ENCODE results near the gene CXXC5.

Gene CXXC5

DNA sequence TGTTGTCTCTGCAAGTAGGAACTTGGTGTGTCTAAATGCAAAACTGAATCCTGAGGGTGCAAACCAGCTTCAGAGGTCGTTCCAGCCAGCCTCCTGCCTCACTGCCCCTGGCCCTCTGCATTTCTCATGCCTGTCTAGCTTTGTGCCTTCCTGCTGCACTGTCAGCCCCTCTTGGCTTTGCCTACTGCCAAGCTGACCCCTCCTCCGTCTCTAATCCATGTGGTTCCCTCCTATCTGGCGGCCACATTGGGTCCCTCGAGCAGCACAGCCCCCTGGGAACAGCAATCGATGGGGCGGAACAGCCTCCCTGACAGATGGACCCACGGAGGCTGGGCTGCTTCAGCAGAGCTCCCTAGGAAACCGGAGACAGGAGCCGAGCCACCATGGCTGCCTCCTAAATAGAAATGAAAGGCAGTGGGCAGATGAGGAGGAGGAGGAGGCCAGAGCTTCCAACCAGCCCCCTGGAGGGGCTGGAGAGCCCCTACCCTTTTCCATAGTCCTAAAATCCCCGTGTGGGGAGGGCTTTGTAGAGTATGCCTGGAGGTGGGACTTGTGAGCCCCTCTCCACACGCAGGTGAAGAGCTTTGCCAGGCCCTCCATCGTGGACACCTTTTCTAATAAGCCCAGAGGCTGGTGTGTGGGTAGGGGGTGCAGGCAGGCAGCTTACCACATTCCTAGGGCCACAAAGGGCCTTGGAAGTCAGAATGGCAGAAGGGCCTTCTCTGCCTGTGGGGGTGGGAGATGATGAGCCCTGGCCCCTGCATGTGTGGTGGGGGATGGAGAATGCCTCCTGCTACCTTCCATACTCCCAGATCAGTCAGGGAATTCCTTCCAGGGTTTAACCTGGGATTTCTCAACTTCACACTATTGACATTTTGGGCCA is 9.2 kb upstream of the CXXC5 start:
- DNase-seq (ENCODE audit: low read depth), result no peak

DNA sequence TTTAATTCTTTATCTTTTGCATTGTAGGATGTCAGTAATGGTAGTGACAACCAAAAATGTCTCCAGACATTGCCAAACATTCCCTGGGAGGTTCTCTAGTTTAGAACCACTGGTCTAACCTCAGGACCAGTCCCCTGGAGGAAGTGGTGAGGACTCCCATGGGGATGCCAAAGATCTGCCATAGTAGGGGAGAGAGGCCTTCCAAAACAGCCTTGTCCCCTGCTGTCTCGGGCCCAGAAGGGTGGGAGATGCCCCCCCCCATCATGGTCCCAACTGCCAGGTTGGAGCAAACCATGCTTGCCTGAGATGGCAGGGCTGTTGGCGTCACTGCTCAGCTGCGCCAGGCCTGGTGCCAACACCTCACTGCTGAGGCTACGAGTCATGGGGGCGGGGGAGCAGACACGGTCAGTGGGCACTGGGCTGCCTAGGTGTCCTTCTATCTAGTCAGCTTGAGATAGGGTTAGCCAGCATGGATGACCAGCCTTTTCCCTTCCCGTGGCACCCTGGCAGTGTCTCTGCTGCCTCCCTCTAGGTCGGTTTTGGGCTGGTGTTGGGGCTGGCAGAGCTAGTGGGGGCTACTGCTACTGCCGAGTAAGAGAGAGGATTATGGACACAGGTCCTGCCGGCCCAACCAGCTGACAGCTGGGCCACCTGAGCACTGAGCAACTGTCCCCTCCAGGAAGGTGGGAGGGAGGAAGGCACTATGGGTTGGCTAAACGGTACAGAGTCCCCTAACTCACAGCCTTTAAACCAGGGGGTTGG is 8.3 kb upstream of the CXXC5 start:
- DNase-seq (ENCODE audit: low read depth), result peak; percentile 49

DNA sequence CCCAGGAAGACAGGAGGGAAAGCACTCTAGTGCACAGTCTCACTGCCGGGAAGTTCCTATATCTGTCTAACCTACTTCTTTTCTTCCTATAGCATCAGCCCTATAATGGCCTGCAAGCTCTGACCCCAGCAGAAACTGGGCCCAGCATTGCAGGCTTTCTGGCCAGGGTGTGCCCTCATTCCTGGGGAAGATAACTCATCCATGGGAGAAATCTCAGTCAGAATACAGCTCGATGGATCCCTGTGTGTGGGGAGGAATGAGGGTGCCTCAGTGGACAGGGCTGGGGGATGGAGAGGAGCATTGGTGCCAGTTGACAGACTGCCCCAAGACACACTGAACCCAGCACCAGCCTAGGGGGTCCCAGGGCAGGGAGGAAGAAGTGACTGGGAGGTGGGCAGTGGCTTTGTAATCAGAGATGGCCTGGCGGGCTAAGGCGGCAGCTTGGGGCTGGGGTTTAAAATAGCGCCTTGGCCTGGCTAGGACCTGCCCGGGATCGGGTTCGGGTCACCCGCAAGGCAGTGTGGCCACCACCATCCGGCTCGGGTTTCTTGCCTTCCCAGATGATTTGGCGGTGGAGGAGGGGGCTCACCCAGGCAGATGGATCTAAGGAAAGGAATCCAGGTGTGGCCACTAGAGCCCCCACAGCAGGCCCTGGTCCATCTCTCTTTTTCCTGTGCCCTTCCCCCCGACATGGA is 7.6 kb upstream of the CXXC5 start:
- no peak for DNase-seq (ENCODE audit: low read depth)

DNA sequence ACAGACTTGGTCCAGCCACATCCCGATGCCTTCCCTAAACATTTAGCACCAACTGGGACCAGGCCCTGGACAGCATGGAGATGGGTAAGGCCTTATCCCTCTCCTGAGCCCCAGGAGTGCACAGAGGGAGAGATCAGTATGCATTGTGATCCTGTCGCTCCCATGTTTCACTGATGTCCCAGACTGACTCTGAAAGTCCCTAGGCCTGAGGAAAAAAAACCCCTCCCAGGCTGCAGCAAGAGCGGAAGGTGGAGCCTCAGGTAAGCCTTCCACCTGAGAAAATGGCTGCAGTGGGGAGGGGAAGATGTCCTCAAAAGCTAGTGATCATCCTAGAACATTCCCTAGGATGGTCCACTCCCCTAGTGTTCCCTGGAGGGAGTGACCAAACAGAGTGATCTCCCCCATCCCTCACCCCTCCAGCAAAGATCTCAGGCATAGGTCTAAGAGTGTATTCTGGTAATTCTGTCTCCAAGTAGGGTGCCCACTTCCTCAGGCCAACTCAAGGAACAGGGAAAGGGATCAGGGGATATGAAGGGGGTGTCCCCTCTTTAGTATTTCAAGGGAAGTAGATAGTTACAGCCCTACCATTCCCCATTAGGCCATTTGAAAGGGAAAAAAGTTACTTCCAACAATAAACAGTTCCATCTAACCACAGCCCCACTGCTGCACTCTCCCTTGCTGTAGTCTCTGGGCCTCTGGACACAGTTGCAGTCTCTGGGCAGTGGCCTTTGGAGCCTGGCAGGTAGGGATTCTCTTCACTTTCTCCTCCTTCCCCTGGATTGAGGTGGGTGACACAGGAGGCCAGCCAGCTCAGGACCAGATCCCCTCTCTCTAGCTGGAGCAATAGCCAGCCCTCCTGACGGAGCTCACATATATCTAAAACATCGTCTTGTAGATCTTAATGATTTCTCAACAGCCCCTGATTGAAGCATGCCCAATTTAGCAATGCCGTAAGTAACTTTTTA is 6.8 kb upstream of the CXXC5 start:
- no peak for DNase-seq (ENCODE audit: low read depth)

DNA sequence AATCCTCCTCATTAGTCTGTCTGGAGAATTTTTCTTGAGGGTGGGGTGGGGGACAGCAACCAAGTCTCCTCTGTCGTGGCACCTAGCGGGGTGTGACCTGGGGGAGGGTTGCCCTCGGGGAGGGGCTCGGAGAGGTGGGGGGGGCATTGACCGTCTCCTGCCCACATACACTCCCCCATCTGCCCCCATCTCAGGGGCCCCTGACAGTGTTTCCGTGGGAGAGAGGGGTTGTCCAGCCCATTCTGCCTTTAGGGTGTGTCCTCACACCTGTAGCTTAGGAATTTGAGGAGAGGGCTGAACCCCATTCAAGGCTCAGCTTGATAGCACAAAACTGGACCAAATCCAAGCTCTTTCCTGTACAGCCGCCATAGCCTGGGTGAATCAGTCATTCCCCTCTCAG is 5.9 kb upstream of the CXXC5 start:
- no peak for DNase-seq (ENCODE audit: low read depth)

DNA sequence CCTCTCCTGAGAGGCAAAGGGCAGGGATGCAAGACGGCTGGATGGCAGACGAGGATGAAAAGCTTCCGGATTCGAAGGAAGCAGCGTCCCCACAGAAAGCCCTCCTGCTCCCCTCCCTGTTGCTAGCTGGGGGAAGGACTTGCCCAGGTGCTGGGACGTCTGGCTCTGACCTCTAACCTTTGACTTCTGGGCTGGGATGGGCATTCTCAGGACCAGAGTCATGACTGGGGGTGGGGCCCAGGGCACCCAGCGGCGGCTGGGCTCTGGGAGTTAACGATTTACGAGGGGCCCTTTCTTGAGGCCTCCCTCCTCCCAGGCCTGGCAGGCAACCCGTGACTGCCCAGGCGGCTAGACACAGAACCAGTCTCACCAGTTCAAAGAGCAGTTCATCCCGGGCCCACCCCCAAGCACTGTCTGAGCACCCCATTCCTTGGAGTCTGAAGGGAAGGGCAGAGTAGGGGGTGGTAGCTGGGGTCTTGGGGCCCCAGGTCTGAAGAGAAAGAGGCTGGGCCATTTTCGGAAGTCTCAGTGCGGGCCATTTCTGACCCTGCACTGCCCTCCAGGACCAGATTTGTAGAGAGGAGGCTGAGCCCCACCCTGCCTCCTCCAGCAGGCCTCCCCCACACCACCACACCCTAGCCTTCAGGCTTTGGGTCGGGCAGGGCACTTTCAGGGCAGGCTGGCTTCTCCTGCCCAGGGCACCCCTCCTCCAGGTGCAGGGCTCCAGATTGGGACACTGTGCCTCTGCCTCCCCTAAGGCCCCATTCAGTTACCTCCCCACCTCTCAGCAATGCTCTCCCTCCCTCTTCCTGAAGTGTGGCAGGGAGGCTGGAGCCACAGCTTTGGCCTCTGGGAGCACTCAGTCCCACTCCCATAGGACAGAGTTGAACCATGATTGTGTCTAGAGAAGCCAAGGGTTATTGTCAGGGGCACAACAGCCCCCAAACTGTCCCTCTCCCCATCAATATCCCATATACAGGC is 5.0 kb upstream of the CXXC5 start:
- DNase-seq (ENCODE audit: low read depth), result no peak

DNA sequence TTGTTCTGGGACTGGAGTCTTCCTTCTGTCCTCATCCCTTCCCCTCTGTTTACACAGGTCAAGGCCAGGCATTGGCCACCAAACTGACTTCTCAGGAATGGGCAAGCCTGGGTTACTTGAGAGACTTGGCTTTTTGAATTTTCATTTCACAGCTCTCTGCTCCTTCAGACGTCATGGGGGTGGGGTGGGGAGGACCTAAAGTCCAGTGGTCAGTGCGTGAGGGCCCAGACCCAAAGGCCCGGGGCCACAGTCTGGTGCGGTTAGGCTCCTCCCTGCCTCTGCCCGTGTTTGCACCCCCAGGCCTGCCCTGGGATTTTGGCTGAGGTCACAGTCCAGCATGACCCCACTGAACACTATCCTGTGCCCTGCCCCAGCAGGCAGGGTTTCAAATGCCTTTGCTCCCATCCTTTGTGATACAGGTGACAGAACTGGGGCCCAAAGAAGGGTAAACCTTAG is 4.1 kb upstream of the CXXC5 start:
- DNase-seq (ENCODE audit: low read depth), result no peak

DNA sequence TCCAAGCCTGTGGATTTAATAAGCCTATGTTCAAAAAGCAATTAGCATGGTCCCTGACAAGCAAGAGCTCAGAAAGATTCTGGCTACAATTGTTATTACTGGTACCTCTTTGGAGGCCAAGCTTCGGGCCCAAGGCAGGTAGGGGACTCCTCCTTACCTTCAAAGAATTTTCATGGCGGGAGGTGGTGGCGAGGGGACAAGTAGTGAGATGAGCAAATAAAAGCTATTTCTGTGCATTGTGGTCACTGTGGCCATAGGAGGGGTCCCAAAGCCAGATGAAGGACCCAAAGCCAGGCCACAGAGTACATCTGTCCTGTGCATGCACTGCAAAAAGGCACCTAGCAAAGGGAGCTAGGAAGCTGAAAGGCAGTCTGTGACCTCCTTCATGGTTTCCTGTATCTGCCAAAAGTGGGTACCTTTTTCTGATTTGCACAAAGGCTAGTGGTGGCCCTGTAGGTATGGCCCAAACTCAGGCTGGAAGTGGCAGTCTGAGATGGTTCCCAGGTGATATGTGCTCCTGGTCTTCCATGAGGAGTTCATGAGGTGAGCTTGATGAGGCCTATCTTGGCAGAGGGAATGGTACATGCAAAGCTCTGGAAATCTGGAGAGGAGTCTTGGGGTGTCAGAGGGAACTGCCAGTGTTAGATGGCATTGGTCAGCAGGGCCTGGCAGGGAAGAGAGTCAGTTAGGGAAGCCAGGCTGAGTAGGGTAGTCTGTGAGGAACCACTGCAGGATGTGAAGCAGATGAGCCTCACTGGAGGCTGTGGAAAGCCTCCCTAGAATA is 3.3 kb upstream of the CXXC5 start:
- no peak for DNase-seq (ENCODE audit: low read depth)

DNA sequence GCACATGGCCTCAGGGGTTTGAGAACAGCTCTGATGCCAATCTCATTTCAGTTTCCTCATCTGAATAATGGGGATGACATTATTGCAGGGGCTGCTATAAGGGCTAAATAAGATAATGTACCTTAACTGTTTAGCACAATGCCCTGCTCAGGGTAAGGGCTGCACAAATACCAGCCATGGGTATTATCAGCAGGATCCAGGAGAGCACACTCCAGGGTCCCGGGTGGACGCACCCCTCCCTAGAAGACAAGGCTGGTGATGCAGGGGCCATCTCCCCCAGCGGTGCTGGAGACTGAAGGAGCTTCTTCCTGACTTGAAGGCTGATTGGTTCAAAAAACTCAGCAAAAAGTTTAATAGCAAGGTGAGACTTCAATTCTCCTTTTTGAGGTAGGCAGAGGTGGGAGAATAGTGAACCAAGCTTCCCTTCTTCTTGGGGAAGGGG is 2.7 kb upstream of the CXXC5 start:
- no peak for DNase-seq (ENCODE audit: low read depth)

DNA sequence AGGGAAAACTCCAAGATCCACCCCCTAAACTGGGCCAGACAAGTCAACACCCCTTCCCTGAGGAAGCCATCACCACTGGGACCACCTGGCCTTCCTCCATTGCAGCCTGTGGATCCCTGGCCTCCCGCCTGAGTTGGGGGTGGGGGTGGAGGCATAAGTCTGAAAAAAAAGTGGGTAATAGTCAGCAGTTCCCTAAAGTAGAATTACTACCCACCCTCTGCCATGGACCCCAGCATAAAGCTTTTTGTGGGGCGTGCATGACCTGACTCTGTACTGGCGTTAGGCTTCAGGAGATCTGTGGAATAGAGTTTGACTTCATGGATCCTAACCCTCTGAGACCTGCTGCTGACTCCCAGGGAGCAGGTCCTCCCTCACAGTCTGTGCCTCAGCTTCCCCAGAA is 2.0 kb upstream of the CXXC5 start:
- no peak for DNase-seq (ENCODE audit: low read depth)

DNA sequence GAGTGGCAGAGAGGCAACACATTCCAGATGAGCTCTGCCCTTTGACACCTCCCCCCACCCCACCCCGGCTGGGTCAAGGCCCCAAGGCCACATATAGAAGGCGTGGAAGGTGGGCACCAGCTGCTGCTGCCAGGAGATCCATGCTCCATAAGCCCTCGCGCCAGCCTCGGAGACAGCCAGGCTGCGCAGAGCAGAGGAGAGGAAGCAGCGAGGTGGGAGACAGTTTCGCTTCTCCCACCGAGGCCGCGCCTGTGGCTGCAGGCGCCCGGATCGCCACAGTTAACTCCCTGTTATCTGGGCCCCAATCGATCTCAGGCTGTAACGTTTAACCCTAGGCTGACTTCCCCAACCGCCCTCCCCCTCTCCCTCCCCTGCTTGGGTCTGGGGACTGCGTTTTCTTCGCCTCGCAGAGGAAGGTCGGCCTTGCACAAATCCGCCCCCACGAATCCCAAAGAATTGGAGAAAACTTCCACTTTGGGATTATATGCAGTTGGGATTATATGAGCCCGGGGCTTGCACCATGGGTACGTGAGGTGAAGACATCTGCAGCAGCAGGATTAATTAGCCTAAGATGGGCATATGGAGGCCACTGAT is 1.1 kb upstream of the CXXC5 start:
- no peak for DNase-seq (ENCODE audit: low read depth)

DNA sequence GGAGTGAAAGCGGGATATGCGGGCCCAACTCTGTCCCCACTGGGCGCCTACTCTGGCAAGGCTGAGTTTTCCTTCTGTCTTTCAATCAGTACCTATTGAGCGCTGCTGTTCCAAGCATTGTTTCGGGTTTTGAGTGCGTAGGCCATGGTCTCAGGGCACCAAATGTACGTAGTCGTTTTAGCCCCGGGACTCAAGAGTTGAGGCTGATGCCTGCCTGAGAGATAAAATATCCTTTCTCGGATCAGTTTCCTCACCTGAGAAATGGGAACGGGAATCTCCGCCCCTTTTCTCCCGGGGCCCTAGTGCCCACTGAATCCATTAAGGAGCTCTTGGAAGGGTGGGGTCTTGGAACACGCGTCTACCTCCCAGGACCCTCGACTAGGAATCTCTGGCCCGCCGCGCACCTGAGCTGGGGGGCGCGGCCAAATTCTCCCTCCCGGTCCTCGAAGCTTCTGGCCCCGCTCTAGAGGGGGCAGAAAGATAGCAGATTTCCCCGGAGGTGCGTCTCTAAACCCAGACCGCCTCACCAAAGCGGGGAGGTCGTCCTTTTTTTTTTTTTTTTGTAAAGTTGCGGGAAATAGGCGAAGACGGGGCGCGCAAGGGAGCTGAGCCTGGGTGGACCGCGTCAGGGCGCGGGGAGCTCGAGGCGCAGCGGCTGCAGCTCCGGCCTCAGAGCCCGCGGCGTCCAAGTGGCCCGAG is 494 bp upstream of the CXXC5 start:
- no peak for DNase-seq (ENCODE audit: low read depth)

DNA sequence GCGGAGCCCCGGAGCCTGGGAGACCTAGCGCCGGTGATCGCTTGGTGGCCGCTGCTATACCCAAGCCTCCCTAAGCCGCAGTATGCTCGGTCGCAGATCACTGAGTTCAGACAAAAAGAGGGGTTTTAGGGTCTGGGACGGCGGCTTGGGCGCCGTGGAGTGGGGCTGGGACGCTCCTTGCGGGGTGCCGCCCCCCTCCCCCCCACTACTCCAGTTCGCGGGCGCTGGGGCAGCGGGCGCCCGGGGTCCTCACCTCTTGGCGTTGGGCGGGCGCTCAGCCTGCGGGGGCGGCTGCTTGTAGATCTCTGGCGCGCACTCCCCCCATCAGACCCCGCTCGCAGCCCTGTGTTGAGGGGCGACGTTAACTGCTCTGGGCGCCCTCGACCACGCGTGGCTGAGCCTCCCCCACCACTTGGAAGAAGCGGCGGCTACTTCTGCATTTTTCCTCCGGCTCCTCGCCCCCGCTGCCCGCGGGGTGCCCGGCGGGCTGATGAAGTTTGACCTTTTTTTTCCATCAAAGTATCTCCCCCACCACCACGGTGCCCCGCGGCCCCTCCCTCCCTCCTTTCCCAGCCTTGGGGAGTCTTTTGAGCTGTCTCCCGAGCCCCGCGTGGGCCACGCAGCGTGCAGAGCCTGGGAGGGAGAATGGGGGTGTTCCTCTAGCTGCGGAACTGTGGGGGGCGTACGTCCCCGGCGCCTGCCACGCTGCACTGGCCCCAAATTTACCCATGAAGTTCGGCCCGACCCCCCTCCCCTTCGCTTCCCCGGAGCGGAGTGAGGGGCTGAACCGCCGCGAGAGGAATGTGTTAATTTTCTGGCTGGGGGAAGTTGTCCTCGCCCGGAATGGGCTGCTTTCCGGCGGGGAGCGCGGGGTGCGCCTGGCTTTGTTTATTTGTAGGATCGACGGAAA is 1.2 kb downstream of the CXXC5 start:
- no peak for DNase-seq (ENCODE audit: low read depth)

DNA sequence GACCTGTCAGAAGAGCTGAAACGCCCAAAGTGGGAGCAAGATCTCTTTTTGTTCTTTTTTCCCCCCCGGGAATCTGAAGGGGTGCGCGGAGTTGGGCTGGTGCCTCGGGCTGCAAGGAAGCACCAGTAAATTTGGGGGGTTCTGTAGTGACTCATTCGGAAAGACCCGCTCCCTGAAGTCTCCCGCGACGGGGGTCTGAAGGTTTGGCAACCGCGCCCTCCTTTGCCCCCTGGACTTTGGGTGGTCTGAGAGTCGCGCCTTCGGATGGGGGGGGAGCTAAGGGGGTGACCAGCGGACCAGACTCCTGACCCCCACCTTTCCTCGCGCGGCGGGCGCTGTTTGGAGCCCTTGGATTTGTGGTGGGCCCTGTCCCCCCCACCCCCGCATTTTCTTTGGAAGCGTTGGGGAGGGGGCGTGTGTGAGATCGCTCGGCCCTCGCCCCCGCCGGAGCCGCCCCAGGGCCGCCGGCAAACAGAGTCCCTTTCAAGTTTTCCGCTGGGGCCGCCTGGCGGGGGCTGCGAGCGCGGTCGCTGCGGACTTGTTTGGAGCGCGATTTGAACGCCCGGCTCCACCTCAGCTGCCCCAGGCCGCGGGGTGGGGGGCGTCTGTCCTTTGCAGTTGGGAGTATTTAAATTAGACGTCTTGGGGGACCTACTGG is 2.0 kb downstream of the CXXC5 start:
- peak; percentile 31 for DNase-seq (ENCODE audit: low read depth)

DNA sequence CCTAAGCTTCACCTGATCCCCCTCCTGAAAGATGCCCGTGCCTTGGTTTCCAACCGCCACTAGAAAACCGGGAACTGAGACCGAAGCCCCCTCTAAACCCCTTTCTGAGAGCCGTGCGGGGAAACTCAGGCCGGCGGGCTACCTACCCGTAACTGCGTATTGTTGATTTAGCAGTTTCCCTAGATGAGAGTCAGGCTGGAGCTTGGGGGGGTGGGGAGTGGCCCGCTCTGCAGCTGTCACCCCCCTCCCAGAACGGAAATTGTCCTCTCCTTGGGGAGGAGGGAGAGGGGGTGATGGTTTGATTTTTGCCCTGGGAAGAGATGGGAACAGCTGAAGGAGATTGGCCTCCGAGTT is 2.5 kb downstream of the CXXC5 start:
- DNase-seq (ENCODE audit: low read depth), result no peak

DNA sequence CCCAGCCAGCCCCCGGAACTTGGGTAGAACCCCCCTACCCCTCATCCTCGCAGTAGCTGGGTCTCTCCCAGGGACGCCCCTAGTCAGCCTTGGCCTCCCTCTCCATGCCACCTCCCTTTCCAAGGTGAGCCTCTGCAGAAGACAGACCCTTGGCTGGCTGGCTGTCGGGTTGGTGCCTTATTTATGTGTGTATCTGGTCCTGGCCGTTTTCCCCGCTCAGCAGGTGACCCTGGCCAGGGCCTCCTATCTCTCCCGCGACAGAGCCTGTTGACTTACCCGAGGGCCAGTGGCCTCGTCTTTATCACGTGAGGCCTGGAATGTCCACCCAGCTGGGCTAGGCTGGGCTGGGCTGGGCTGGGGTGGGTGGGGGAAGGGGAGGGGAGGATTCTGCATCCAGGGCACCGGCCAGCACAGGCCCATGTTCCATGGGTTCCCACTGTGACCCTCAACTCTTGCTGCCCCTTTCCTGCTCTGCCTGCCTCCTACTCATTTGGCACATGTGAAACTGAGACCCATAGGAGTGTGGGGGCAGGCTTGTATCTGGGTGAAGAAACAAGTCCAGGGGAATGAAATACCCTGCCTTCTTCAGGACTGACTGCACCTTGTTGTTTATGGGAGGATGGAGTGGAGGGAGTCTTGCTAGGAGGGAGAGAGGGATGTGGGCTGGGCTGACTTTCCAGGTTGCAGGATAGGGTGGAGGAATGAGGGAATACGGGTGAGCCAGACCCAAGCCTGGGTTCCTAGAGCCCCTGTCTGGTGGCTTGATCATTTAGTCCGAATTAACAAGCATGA is 3.1 kb downstream of the CXXC5 start:
- DNase-seq (ENCODE audit: low read depth), result peak; percentile 69
